WTC11 (cell line): Measurements from ENCODE around the gene TMEM40. TPM values are rescaled to one million over a fixed set of nuclear protein-coding genes. Genes with fewer than 3 reads are reported as not detected.

ENCODE experiments used
- ATAC-seq: fragments of 200-7000 bp; cut with Tn5 transposase; 2 replicates; pipeline ENCODE4 v1.10.0; 2021; ENCODE audit warnings: mild to moderate bottlenecking, moderate library complexity
- CTCF ChIA-PET: fragments of 300-600 bp; sonication (Branson Sonifier 250); formaldehyde crosslinking; loops from one replicate; lab custom pipeline; 2021; ENCODE audit warnings: antibody characterized with exemption; lab: Charles Lee
- POLR2A ChIA-PET: fragments of 350-600 bp; sonication (Branson Sonifier 250); formaldehyde crosslinking; loops from one replicate; lab custom pipeline; 2021; ENCODE audit warnings: antibody characterized with exemption; lab: Charles Lee
- DNase-seq: peaks from one replicate; pipeline ENCODE4 v3.0.0; 2021; ENCODE audit warnings: low spot score
- H3K27ac Mint-ChIP-seq: 2 replicates; pipeline ENCODE4 v1.8.0; 2021; ENCODE audit warnings: mixed read lengths
- H3K27me3 Mint-ChIP-seq: 2 replicates; pipeline ENCODE4 v1.8.0; 2021; ENCODE audit warnings: low read depth, mild to moderate bottlenecking, moderate library complexity, mixed read lengths
- H3K36me3 Mint-ChIP-seq: 2 replicates; pipeline ENCODE4 v1.8.0; 2021; ENCODE audit warnings: mixed read lengths
- H3K4me1 Mint-ChIP-seq: 2 replicates; pipeline ENCODE4 v1.8.0; 2022; ENCODE audit warnings: mixed read lengths
- H3K4me3 Mint-ChIP-seq: 2 replicates; pipeline ENCODE4 v1.8.0; 2021; ENCODE audit warnings: mild to moderate bottlenecking, moderate library complexity, mixed read lengths
- H3K9me3 Mint-ChIP-seq: 2 replicates; pipeline ENCODE4 v1.8.0; 2021; ENCODE audit warnings: mixed read lengths
- AFF4 ChIP-seq: sonication (generic); formaldehyde crosslinking; IDR thresholded peaks from 2 replicates; pipeline ENCODE4 v1.8.1; 2023; ENCODE audit warnings: mild to moderate bottlenecking, missing genetic modification reagents, borderline replicate concordance
- ATF1 ChIP-seq: sonication (generic); formaldehyde crosslinking; IDR thresholded peaks from 2 replicates; pipeline ENCODE4 v1.8.1; 2023; ENCODE audit warnings: mild to moderate bottlenecking, moderate library complexity, missing genetic modification reagents
- ATF6 ChIP-seq: sonication (generic); formaldehyde crosslinking; IDR thresholded peaks from 2 replicates; pipeline ENCODE4 v1.8.1; 2023; ENCODE audit warnings: mild to moderate bottlenecking, missing genetic modification reagents
- CTCF ChIP-seq: fragments of 200-600 bp; IDR thresholded peaks from 2 replicates; pipeline ENCODE4 v1.8.0; 2022; ENCODE audit warnings: antibody characterized with exemption
- EMX1 ChIP-seq: fragments of 250-450 bp; sonication (Bioruptor Pico); IDR thresholded peaks from 2 replicates; pipeline ENCODE4 v1.8.0; 2021; ENCODE audit warnings: mild to moderate bottlenecking
- FOXJ3 ChIP-seq: sonication (generic); formaldehyde crosslinking; IDR thresholded peaks from 2 replicates; pipeline ENCODE4 v1.9.0; 2021; ENCODE audit warnings: missing genetic modification reagents, mild to moderate bottlenecking, borderline replicate concordance
- FOXK1 ChIP-seq: sonication (generic); formaldehyde crosslinking; IDR thresholded peaks from 2 replicates; pipeline ENCODE4 v1.8.0; 2022; ENCODE audit warnings: mild to moderate bottlenecking, moderate library complexity, missing genetic modification reagents
- JUN ChIP-seq: sonication (generic); formaldehyde crosslinking; IDR thresholded peaks from 2 replicates; pipeline ENCODE4 v1.8.0; 2023; ENCODE audit warnings: mild to moderate bottlenecking, missing genetic modification reagents
- MAX ChIP-seq: sonication (generic); formaldehyde crosslinking; IDR thresholded peaks from 2 replicates; pipeline ENCODE4 v1.8.0; 2022; ENCODE audit warnings: mild to moderate bottlenecking, missing genetic modification reagents
- PREB ChIP-seq: sonication (generic); formaldehyde crosslinking; IDR thresholded peaks from 2 replicates; pipeline ENCODE4 v1.8.1; 2022; ENCODE audit warnings: mild to moderate bottlenecking, missing genetic modification reagents, moderate library complexity, borderline replicate concordance
- RELA ChIP-seq: sonication (generic); formaldehyde crosslinking; IDR thresholded peaks from 2 replicates; pipeline ENCODE4 v1.8.1; 2022; ENCODE audit warnings: missing genetic modification reagents, mild to moderate bottlenecking, borderline replicate concordance
- RORB ChIP-seq: fragments of 250-450 bp; sonication (Bioruptor Pico); IDR thresholded peaks from 2 replicates; pipeline ENCODE4 v1.9.0; 2021; ENCODE audit warnings: mild to moderate bottlenecking
- USF1 ChIP-seq: sonication (generic); formaldehyde crosslinking; IDR thresholded peaks from 2 replicates; pipeline ENCODE4 v1.8.0; 2022; ENCODE audit warnings: mild to moderate bottlenecking, missing genetic modification reagents
- ZNF121 ChIP-seq: sonication (generic); formaldehyde crosslinking; IDR thresholded peaks from 2 replicates; pipeline ENCODE4 v1.8.0; 2023; ENCODE audit warnings: missing genetic modification reagents
- ZNF219 ChIP-seq: sonication (generic); formaldehyde crosslinking; IDR thresholded peaks from 2 replicates; pipeline ENCODE4 v1.8.0; 2023; ENCODE audit warnings: missing genetic modification reagents, mild to moderate bottlenecking, borderline replicate concordance
- ZNF263 ChIP-seq: sonication (generic); formaldehyde crosslinking; IDR thresholded peaks from 2 replicates; pipeline ENCODE4 v1.8.1; 2022; ENCODE audit warnings: low read depth, mild to moderate bottlenecking, moderate library complexity, missing genetic modification reagents
- total RNA-seq: library from RNA; stranded (reverse); gene quantifications from 3 replicates; pipeline ENCODE4 v1.2.3, GENCODE V29; 2021

TMEM40 gene
- total RNA-seq, 1 experiment from 2014 or later, result 0.17 TPM

GRCh38 chr3:12709334-12709733 is 49.7 kb downstream of the TMEM40 start:
- Mint-ChIP-seq H3K36me3 (no peaks in the 10 kb centered on the region), H3K9me3 (peaks cover 12% of the 10 kb centered on the region), H3K27me3 (no peaks in the 10 kb centered on the region), H3K27ac (no peak overlapping the region), H3K4me1 (no peaks in the 10 kb centered on the region), H3K4me3 (no peak overlapping the region)
- no peak for ATAC-seq
- POLR2A ChIA-PET, result interaction anchor here (0.7 kb wide), 1 partner anchor 808 kb away, joined by 3 read pairs; no protein-coding TSS in a partner anchor
- no peak for DNase-seq
- CTCF ChIA-PET, result interaction anchor here (0.6 to 3.6 kb wide), 3 partner anchors 11 to 85 kb away, joined by 3 to 18 read pairs (median 6); no protein-coding TSS in a partner anchor
- TF ChIP-seq RORB (no peak), JUN (CRISPR knock-in tag) (no peak), ATF1 (no peak), FOXK1 (no peak), PREB (no peak), CTCF (no peak), ZNF219 (CRISPR knock-in tag) (no peak), FOXJ3 (CRISPR knock-in tag) (no peak), RELA (CRISPR knock-in tag) (no peak), AFF4 (CRISPR knock-in tag) (no peak), ZNF121 (CRISPR knock-in tag) (no peak), EMX1 (CRISPR knock-in tag) (no peak), ATF6 (CRISPR knock-in tag) (no peak), MAX (no peak), USF1 (CRISPR knock-in tag) (no peak), ZNF263 (CRISPR knock-in tag) (no peak)
